HT1080 (cell line): ENCODE results near the gene MATK. TPM values are rescaled to one million over a fixed set of nuclear protein-coding genes. Genes with fewer than 3 reads are reported as not detected.
A peak's percentile ranks its signal among the peaks of the same experiment; 100 is the strongest.

Experiments used
- DNase-seq: peaks from one replicate; pipeline ENCODE4 v3.0.0-alpha.2; 2015; ENCODE audit warnings: low read depth
- total RNA-seq: library from RNA; depleted of rRNA; stranded (reverse); fragments of >200 nt; shearing (Covaris generic); gene quantifications from 2 replicates; pipeline ENCODE4 v1.2.3, GENCODE V29; 2014

Gene MATK
- total RNA-seq, 1 experiment from 2014 or later, result not detected

DNA sequence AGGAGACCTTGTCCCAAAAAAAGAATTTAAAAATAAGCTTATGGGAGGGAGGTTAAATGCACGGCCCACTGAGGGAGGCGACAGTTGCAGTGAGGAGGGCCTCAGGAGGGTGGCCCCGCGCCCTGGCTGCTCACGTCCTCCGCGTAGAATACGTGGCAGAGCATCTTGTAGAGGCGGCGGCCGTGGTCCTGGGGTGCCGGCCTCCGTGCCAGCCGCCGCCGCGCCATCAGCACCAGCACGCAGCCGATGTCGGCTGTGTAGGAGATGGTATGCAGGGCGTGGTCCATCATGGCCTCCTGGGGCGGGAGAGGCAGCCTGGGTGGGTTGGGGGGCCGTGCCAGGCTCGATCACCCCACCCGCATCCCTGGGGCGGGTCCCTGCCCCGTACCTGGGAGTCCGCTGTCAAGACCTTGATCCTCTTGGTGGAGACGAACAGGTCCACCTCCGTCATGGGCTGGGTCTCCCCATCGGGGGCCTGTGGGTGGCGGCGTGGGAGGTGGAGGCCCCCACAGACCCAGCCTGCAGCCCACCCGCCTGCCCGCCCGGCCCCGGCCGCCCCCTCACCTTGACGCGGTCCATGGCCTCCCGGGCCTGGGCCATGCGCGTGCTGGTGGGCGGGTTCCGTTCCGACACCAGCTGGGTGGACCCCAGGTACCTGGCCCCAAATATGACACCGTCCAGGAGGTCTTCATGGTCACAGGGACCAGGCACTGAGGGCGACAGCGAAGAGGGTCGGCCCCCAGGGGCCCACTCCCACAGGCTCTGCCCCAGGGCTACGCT lies 32.4 kb downstream of the MATK start:
- DNase-seq, result no peak

DNA sequence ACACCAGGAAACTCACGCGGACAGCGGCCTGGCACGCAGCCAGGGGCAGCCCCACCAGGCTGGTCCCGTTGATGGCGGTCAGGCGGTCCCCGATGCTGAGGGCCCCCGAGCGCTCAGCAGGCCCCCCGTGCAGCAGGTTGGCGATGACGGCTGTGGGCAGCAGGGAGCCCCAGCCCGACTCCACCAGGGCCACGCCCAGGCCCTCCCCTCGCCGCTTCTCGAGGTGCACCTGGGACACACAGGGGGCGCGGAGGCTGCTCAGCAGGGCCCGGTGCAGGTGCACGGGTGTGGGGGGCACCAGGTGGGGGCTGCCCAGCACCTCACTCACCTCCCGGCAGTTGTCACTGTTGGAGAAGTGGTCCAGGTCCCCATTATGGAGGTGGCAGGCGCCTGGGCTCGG lies 33.7 kb downstream of the MATK start:
- no peak for DNase-seq

DNA sequence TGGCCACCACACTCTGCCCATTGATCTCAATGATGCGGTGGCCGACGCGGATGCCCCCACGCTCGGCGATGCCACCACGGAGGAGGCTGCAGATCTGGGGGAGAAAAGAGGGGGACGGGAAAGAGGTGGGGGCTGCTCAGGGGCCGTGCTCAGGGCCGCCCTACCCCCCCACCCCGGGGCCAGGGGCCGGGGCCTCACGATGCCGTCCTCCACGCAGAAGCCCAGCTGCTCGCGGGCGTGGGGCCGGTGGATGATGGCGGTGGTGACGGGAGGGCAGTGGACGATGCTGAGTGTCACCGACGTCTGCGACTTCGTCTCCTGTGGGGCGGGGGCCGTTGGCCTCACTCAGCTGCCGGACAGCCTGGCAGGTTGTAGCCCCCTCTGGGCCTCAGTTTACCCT lies 34.9 kb downstream of the MATK start:
- DNase-seq, result no peak

DNA sequence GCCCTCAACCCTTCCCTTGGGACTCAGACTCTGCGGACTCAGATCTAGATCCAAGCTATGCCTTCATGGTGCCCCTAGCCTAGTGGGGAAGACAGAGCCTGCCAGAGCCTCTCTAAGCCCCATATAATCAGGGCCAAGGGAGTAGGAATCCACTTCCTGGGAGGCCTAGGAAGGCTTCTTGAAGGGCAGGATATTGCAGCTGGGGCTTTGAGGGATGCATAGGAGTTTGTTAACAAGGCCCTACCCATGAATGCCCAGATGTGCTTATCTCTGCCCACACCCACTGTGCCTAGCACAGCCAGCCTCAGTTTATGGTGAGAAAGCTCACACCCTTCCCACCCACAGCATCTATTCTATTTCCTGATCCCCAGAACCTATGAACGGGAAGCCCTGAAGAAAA lies 36.0 kb downstream of the MATK start:
- no peak for DNase-seq

DNA sequence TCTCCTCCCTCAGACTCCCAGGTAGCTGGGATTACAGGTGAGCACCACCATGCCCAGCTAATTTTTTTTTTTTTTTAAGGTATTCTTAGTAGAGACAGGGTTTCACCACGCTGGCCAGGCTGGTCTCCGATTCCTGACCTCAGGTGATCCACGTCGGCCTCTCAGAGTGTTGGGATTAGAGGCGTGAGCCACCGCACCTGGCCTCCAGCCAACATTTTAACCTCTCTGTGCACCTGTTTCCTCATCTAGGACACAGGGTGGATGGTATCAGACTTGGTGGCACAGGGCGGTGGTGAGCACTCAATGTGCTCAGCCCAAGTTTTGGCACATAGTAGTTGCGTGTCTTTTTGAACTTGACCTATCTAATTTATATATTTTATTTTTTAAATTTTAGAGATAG lies 37.2 kb downstream of the MATK start:
- no peak for DNase-seq

DNA sequence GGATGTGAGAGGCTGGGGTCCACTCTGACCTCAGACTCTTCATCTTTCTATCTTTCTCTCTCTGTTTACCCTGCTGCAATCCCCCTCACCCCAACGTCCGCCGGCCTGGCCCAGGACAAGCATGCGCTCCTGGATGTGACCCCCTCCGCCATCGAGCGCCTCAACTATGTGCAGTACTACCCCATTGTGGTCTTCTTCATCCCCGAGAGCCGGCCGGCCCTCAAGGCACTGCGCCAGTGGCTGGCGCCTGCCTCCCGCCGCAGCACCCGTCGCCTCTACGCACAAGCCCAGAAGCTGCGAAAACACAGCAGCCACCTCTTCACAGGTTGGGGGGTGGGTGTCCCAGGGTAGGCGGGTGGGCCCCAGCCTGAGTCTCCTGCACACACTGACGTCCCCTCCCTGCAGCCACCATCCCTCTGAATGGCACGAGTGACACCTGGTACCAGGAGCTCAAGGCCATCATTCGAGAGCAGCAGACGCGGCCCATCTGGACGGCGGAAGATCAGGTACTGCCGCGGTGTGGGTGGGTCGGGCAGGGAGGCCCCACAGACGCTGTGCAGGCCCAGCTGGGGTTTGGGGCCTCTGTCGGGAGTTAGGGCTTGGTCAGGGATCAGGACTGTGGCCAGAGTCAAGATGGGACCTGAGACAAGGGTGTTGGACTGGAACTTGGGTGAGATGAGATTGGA lies 39.7 kb downstream of the MATK start:
- DNase-seq, result no peak

DNA sequence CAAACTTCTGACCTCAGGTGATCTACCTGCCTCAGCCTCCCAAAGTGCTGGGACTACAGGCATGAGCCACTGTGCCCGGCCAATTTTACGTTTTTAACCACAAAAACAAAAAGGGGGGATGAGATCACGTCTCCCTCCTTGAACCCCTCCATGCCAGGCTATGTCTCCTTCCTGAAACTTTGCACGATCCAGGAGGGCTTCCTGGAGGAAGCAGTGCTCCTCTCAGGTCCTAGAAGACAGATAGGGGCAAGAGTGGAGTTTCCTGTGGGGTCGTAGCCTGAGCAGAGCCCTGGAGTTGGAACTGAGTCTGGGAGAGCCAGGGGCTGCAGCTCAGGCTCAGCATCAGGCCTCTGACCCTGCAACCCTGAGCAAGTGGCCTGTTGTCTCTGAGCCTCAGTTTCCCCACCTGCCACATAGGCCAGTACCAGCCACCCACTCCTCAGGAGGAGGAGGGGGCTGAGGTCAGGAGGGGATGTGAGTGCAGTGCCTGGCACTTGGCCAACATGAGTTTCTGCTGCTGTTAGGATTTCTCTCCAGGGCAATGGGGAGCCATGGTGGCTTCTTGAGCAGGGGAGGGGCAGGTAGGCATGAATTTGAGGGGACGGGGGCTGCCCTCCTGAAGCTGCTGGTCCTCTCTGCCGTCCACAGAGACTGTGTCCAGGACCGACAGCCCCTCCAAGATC lies 40.7 kb downstream of the MATK start:
- DNase-seq, result no peak

DNA sequence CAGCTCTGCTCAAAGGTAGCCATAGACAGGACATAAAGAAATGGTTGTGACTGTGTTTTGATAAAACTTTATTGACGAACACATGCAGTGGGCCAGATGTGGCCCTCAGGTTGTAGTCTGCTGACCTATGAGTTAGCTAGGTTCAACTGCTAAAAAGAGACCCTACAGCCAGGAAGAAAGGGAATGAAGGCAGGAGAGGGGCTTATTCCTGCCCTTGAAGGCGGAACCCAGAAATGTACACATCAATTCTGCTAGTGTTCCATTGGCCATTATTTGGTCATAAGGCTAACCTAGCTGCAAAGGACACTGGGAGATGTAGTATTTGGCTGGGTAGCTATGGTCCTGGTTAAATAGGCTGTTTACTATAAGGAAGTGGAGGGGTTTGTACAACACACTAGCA lies 42.7 kb downstream of the MATK start:
- peak; percentile 39 for DNase-seq

DNA sequence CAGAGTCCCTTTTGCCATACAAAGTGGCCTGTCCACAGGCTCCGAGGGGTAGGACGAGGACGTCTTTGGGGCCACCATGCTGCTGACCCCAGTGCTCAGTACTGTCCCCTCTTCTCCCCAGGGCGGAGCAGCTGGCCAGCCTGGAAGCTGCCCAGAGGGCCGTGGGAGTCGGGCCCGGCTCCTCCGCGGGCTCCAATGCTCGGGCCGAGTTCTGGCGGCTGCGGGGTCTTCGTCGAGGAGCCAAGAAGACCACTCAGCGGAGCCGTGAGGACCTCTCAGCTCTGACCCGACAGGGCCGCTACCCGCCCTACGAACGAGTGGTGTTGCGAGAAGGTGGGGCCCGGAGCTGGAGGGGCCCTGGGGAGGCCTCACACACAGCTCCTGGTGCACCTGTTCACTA lies 45.8 kb downstream of the MATK start:
- no peak for DNase-seq

DNA sequence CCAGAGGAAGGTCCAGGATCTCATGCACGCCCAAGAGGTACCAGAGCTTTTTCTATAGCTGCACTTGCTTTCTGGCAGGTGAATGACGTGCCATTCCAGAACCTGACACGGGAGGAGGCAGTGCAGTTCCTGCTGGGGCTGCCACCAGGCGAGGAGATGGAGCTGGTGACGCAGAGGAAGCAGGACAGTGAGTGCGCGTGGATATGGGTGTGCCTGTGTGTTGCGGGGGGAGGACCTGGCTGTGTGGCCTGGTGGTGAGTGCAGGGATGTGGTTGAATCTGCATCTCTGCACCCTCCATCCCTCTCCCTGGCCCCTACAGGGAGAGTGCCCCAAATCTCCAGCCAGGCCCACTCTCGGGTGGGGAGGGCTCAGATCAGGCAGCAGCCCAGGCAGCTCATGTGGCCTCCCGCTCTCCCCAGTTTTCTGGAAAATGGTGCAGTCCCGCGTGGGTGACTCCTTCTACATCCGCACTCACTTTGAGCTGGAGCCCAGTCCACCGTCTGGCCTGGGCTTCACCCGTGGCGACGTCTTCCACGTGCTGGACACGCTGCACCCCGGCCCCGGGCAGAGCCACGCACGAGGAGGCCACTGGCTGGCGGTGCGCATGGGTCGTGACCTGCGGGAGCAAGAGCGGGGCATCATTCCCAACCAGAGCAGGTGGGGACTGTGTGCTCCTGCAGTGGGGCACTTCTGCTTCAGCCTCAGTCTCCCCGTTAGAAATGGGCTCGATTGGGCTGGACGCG lies 47.5 kb downstream of the MATK start:
- DNase-seq, result no peak

DNA sequence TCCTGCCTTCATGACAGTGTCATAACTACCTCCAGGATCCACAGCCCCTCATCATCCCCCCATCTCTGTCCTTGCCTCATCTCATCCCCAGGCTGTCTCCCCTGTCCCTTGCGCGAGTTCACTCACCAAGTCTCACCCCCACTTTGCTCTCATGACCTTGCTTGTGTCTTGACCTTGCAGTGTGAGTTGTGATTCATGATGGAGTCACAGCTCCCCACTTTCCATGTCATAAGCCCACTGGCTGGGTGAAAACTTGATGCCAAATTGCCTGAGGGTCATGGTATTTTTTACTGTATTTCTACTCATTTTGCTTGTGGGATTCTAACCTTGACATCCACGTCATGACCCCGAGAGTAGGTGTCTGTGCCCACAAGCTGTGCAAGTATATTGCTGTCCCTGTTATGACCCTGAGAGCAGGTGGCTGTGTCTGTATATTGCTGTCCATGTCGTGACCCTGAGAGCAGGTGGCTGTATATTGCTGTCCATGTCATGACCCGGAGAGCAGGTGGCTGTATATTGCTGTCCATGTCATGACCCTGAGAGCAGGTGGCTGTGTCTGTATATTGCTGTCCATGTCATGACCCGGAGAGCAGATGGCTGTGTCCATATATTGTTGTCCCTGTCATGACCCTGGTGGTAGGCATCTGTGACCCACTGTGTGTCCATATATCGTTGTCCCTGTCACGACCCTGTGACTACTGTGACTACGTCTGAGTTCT lies 48.5 kb downstream of the MATK start:
- DNase-seq, result no peak

DNA sequence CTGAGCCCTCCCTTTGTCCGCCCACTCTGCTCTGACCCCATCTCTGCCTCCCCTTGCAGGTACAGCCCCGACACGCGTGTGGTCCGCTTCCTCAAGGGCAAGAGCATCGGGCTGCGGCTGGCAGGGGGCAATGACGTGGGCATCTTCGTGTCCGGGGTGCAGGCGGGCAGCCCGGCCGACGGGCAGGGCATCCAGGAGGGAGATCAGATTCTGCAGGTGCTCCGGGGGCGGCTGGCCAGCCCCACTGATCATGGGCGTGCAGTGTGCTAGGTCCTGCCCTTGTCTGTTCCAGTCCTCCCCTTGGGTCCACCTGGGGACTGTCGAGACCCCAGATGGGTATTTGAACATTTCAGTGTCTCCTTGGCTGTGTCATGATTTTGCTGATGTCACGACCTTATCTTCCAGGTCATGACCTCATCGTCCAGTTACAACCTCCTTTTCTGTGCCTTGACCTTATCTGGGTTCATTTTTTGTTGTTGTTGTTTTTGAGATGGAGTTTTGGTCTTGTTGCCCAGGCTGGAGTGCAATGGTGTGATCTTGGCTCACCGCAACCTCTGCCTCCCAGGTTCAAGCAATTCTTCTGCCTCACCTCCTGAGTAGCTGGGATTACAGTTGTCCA lies 50.0 kb downstream of the MATK start:
- no peak for DNase-seq

DNA sequence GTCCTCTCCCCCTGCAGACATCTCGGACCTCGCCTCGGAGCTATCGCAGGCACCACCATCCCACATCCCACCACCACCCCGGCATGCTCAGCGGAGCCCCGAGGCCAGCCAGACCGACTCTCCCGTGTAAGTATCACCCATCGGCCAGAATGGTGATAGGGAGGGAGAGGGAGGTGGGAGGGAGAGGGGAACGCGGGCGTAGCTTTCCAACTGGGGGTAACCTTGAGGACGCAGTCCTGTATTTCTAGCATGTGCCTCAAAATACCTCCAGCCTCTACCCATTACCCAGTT lies 51.9 kb downstream of the MATK start:
- DNase-seq, result no peak

DNA sequence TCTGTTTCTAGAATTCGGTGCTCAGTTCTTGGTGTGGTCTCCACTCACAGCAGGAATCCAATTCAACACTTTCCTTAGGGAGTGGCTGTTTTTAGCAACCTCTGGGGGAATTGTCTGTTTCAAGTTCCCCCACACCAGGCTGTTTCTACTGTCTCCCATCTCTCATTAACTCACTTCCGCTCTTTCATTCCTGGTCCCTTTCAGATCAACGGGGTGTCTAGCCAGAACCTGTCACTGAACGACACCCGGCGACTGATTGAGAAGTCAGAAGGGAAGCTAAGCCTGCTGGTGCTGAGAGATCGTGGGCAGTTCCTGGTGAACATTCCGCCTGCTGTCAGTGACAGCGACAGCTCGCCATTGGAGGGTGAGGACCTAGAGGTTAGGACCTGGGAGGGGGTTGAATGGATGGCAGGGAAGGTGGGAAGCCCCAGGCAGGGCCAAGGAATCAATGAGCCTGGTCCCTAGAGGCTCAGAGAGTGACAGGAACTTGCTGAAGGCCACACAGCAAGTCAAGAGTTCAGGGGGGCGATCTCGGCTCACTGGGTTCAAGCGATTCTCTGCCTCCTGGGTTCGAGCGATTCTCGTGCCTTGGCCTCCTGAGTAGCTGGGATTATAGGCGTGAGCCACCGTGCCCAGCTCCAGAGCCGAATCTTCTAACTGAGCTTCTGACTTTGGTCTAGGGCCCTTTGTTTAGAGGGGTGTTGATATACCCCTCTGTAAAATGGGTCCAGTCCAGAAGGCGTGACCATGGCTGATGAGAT lies 52.5 kb downstream of the MATK start:
- DNase-seq, result no peak

DNA sequence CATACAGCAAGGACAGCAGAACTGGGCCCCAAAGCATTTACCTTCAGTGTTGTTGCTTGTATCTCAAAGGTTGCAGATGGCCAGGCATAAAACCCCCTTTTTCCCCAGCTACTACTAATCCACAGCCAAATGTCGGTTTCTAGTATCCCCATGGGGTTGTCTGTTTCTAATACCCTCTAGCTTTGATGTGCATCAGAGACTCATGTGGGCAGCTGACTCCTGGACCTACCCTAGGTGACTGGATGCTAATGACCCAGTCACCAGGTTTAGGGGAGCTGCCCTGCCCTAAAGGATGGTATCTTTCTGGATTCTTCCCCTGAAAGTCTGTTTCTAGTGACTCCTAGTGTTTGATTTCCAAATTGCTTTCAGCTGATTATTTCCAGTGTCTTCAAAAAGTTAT lies 54.1 kb downstream of the MATK start:
- DNase-seq, result no peak

DNA sequence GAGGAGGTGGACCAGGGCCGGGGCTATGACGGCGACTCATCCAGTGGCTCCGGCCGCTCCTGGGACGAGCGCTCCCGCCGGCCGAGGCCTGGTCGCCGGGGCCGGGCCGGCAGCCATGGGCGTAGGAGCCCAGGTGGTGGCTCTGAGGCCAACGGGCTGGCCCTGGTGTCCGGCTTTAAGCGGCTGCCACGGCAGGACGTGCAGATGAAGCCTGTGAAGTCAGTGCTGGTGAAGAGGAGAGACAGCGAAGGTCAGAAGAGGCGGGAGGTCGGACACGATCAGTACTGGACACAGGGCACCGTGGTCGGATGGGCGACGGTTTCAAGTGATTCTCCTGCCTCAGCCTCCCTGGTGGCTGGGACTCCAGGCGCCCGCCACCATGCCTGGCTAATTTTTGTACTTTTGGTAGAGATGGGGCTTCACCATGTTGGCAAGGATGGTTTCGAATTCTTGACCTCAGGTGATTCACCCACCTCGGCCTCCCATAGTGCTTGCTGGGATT lies 55.7 kb downstream of the MATK start:
- DNase-seq, result no peak
